Loucy (cell line): ENCODE data around the gene ANKS3.

ENCODE experiments used
- H2AFZ ChIP-seq: fragments of 200-600 bp; sonication (generic); 2 replicates; pipeline ENCODE4 v1.6.0; 2016; ENCODE audit warnings: antibody characterized with exemption, mild to moderate bottlenecking, low read length, moderate library complexity
- H3F3A ChIP-seq: fragments of 200-600 bp; 2 replicates; pipeline ENCODE4 v1.6.0; 2016; ENCODE audit warnings: antibody characterized with exemption, low read depth, mild to moderate bottlenecking
- H3K27me3 ChIP-seq: fragments of 200-600 bp; sonication (generic); 2 replicates; pipeline ENCODE4 v1.6.1; 2014; ENCODE audit warnings: low read length, mild to moderate bottlenecking; ENCODE audit not compliant: insufficient read depth, poor library complexity, severe bottlenecking
- H3K36me3 ChIP-seq: fragments of 200-600 bp; sonication (generic); 2 replicates; pipeline ENCODE4 v1.6.1; 2016; ENCODE audit warnings: low read length; ENCODE audit not compliant: insufficient read depth
- H3K4me1 ChIP-seq: fragments of 200-600 bp; sonication (generic); 2 replicates; pipeline ENCODE4 v1.5.1; 2014; ENCODE audit warnings: low read length, mild to moderate bottlenecking; ENCODE audit not compliant: insufficient read depth, poor library complexity, severe bottlenecking
- H3K4me2 ChIP-seq: fragments of 200-600 bp; sonication (generic); 2 replicates; pipeline ENCODE4 v1.6.0; 2014; ENCODE audit warnings: antibody characterized with exemption, low read length, low read depth, mild to moderate bottlenecking; ENCODE audit not compliant: poor library complexity, severe bottlenecking
- H3K4me3 ChIP-seq: fragments of 200-600 bp; sonication (generic); 2 replicates; pipeline ENCODE4 v1.5.1; 2014; ENCODE audit warnings: low read length, mild to moderate bottlenecking, mixed read lengths; ENCODE audit not compliant: poor library complexity, severe bottlenecking
- H3K79me2 ChIP-seq: fragments of 200-600 bp; sonication (generic); 2 replicates; pipeline ENCODE4 v1.6.1; 2014; ENCODE audit warnings: low read length; ENCODE audit not compliant: insufficient read depth
- H3K9ac ChIP-seq: fragments of 200-600 bp; sonication (generic); 2 replicates; pipeline ENCODE4 v1.6.0; 2014; ENCODE audit warnings: mild to moderate bottlenecking, low read depth, low read length, moderate library complexity; ENCODE audit not compliant: poor library complexity, severe bottlenecking
- H3K9me2 ChIP-seq: fragments of 200-600 bp; sonication (generic); replicated peaks from 2 replicates; pipeline ENCODE4 v1.6.1; 2016; ENCODE audit warnings: low read depth, low read length, mixed read lengths
- H3K9me3 ChIP-seq: fragments of 200-600 bp; sonication (generic); 2 replicates; pipeline ENCODE4 v1.6.1; 2014; ENCODE audit warnings: mild to moderate bottlenecking, antibody characterized with exemption, low read length, low read depth; ENCODE audit not compliant: insufficient read depth
- H4K20me1 ChIP-seq: fragments of 200-600 bp; sonication (generic); 2 replicates; pipeline ENCODE4 v1.6.0; 2014; ENCODE audit warnings: antibody characterized with exemption, low read length, mild to moderate bottlenecking; ENCODE audit not compliant: insufficient read depth, poor library complexity, severe bottlenecking
- EZH2phosphoT487 ChIP-seq: fragments of 200-600 bp; IDR thresholded peaks from 2 replicates; pipeline ENCODE4 v1.6.1; 2018; ENCODE audit warnings: antibody characterized with exemption, mild to moderate bottlenecking, moderate library complexity, borderline replicate concordance
- TF ChIP-seq, protein P1 (sequence below): fragments of 200-600 bp; sonication (generic); conservative IDR thresholded peaks from 2 replicates; pipeline ENCODE4 v1.5.1; 2014; ENCODE audit warnings: mild to moderate bottlenecking, antibody characterized with exemption, low read length

Gene ANKS3

DNA sequence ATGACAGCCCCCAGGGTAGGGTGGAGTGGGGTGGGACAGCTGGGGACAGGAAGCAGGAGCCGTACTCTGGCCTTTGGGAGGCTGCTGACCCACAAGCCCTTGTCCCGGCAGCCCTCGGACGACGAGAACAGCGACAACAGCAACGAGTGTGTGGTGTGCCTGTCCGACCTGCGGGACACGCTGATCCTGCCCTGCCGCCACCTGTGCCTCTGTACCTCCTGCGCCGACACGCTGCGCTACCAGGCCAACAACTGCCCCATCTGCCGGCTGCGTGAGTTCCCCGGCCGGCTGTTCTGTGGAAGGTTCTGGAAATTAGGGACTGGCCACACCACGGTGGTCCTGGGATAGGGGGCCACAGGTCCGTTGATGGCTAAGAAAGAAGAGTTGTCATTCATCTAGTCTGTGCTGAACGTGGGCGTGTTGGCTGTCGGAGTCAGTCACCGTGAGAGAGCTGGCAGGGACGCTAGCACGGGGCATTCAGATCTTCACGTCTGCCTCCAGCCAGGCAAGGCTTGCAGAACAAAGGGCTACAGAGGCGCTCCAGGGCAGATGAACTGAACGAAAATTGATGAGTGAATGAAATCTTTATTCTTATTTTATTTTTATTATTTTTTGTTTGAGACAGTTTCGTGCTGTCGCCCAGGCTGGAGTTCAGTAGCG is 60.6 kb downstream of the ANKS3 start:
- Histone ChIP-seq H3K9me3 (no peaks in the 10 kb centered on the region), H3K4me3 (no peak overlapping the region), H3K36me3 (peaks cover 5% of the 10 kb centered on the region; the same call in 1 of the 2 replicates), H4K20me1 (no peaks in the 10 kb centered on the region), H3K9me2 (no peaks in the 10 kb centered on the region), H3K4me2 (no peak overlapping the region), H3K79me2 (no peaks in the 10 kb centered on the region), H3K9ac (no peak overlapping the region), H2AFZ (no peak overlapping the region), H3F3A (no peaks in the 10 kb centered on the region), H3K4me1 (peaks cover 13% of the 10 kb centered on the region), H3K27me3 (no peaks in the 10 kb centered on the region)
- no peak for TF ChIP-seq EZH2phosphoT487
- TF ChIP-seq, protein P1, sequence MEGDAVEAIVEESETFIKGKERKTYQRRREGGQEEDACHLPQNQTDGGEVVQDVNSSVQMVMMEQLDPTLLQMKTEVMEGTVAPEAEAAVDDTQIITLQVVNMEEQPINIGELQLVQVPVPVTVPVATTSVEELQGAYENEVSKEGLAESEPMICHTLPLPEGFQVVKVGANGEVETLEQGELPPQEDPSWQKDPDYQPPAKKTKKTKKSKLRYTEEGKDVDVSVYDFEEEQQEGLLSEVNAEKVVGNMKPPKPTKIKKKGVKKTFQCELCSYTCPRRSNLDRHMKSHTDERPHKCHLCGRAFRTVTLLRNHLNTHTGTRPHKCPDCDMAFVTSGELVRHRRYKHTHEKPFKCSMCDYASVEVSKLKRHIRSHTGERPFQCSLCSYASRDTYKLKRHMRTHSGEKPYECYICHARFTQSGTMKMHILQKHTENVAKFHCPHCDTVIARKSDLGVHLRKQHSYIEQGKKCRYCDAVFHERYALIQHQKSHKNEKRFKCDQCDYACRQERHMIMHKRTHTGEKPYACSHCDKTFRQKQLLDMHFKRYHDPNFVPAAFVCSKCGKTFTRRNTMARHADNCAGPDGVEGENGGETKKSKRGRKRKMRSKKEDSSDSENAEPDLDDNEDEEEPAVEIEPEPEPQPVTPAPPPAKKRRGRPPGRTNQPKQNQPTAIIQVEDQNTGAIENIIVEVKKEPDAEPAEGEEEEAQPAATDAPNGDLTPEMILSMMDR = no peak

DNA sequence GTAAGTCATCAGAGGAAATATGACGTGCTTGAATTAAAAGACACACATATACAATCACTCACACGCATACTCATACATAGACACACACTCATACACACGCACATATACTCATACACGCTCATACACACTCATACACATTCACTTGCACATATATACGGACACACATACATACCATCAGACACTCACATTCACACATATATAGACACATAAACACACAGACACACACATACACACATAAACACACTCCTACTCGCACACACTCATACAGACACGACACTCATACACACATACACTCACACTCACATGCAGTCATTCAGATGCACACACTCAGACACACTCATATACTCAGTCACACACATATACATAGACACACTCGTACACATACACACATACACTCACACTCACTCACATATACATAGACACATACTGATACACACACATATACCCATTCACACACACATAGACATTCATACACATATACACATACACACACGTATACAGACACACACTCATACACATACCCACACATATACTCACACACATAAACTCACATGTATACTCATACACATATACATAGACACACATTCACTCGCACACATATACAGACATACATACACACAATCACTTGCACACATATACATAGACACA is 65.6 kb downstream of the ANKS3 start:
- H3K9me2 ChIP-seq = no peaks in the 10 kb centered on the region
- no peaks in the 10 kb centered on the region for H3K79me2 ChIP-seq
- no peak overlapping the region for H3K4me2 ChIP-seq
- peaks cover 16% of the 10 kb centered on the region for H3K4me1 ChIP-seq
- H3K36me3 ChIP-seq = peaks cover 21% of the 10 kb centered on the region; the same call in 1 of the 2 replicates
- H3K27me3 ChIP-seq = no peaks in the 10 kb centered on the region
- H2AFZ ChIP-seq = no peak overlapping the region
- no peaks in the 10 kb centered on the region for H3K9me3 ChIP-seq
- TF ChIP-seq, protein P1 = no peak
- no peak for TF ChIP-seq EZH2phosphoT487
- H3F3A ChIP-seq = no peaks in the 10 kb centered on the region
- H3K4me3 ChIP-seq = no peak overlapping the region
- no peaks in the 10 kb centered on the region for H4K20me1 ChIP-seq
- H3K9ac ChIP-seq = no peak overlapping the region

DNA sequence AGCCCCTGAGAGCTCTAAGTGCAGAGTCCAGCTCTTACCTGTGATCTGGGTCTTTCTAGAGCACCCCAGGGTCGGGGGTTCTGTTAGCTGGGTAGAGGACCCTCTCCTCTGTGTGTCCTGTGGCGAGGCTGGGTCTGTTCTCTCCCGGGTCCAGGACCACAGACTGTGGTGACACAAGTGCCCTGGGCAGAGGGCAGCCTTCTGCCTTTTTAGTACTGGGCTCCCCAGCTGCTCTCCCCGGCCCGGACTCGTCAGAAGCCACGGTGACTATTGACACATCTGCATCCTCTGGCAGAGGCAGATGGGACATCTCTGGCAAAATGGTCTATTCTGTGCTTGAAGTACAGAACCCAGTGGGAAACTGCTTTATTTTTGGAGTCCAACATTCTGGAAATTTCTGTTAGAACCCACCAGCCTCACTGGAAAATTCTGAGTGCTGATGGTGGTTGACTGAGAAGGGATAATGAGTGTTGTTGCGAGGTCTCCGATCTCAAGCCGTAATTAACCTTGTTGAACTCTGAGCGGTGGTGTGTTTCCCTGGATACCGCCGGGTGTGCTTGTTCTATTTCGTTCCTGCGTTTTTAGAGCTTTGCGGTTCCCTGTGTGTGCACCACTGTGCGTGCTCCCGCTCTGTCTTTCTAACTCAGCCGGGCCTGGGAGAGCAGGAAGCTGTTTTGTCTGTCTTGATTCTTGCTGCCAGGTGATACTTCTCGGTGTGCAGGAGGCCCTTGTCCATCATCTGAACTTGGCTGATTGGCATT is 66.7 kb downstream of the ANKS3 start:
- H4K20me1 ChIP-seq = no peaks in the 10 kb centered on the region

More for the DNA sequence above, 66.7 kb downstream of the ANKS3 start:
- no peaks in the 10 kb centered on the region for H3F3A ChIP-seq
- H3K79me2 ChIP-seq = no peaks in the 10 kb centered on the region
- no peak overlapping the region for H3K4me3 ChIP-seq
- no peak overlapping the region for H2AFZ ChIP-seq
- H3K9me3 ChIP-seq = no peaks in the 10 kb centered on the region
- peaks cover 21% of the 10 kb centered on the region; the same call in 1 of the 2 replicates for H3K36me3 ChIP-seq
- no peaks in the 10 kb centered on the region for H3K9me2 ChIP-seq
- no peaks in the 10 kb centered on the region for H3K27me3 ChIP-seq
- TF ChIP-seq, protein P1 = no peak
- TF ChIP-seq EZH2phosphoT487 = no peak
- no peak overlapping the region for H3K4me2 ChIP-seq
- H3K9ac ChIP-seq = no peak overlapping the region
- peaks cover 18% of the 10 kb centered on the region for H3K4me1 ChIP-seq
